ENCODE measurements around the gene LRSAM1.

Gene LRSAM1

DNA sequence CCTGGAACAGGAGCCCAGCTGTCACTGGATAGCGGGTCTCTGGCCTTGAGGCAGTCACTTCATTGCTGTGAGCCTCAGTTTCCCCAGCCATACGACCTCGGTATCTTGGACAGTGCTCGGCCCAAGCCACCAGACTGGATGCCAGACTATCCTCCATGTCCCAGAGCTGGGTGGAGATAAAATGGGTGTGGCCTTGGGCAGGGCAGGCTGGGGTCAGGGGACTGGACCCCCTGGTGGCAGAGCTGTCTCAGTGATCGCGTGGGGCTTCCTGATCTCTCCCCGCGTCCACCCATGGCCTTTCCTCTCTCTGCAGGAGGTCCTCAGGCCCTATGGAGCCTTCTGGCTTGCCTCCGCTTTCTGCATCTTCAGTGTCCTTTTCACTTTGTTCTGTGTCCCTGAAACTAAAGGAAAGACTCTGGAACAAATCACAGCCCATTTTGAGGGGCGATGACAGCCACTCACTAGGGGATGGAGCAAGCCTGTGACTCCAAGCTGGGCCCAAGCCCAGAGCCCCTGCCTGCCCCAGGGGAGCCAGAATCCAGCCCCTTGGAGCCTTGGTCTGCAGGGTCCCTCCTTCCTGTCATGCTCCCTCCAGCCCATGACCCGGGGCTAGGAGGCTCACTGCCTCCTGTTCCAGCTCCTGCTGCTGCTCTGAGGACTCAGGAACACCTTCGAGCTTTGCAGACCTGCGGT is 44.4 kb upstream of the LRSAM1 start:
- Histone ChIP-seq H3K4me3 (ENCODE audit: control insufficient read depth in 1 of 7, extremely low read depth in 1 of 7, insufficient read depth in 4 of 7, low read depth in 2 of 7, low read length in 6 of 7) (no peak overlapping the region), H3K36me3 (ENCODE audit: control insufficient read depth in 4 of 4, insufficient read depth in 4 of 4, low read length in 3 of 4) (peaks cover 0 to 12% (median 4%) of the 10 kb centered on the region in 4 experiments), H3K4me1 (ENCODE audit: control extremely low read depth in 1 of 4, control insufficient read depth in 4 of 4, insufficient read depth in 4 of 4, low read length in 3 of 4) (peaks cover 0 to 8% (median 3%) of the 10 kb centered on the region in 4 experiments), H3K27ac (ENCODE audit: insufficient read depth in 1 of 2, low read depth in 1 of 2, low read length in 2 of 2, poor library complexity in 1 of 2, severe bottlenecking in 2 of 2) (no peak overlapping the region), H3K27me3 (replicated peaks in 2 of 5; ENCODE audit: control insufficient read depth in 4 of 5, insufficient read depth in 5 of 5, low read length in 4 of 5) (no peaks in the 10 kb centered on the region), H3K9me3 (ENCODE audit: control extremely low read depth in 1 of 5, control insufficient read depth in 4 of 5, insufficient read depth in 2 of 5, low read depth in 1 of 5, low read length in 4 of 5) (no peaks in the 10 kb centered on the region)
- CTCF ChIA-PET = interaction anchor here (0.9 to 1.9 kb wide), 5 partner anchors 8 to 194 kb away, joined by 3 to 7 read pairs (median 4); partner anchors contain the start of gene SLC2A8
- POLR2A ChIA-PET = interaction anchor here (0.6 kb wide), 1 partner anchor 159 kb away, joined by 5 read pairs; no protein-coding TSS in a partner anchor
- WGBS (ENCODE audit: insufficient coverage) = 98% methylated on average over 12 of the region's 13 CpGs
- no peak for DNase-seq

DNA sequence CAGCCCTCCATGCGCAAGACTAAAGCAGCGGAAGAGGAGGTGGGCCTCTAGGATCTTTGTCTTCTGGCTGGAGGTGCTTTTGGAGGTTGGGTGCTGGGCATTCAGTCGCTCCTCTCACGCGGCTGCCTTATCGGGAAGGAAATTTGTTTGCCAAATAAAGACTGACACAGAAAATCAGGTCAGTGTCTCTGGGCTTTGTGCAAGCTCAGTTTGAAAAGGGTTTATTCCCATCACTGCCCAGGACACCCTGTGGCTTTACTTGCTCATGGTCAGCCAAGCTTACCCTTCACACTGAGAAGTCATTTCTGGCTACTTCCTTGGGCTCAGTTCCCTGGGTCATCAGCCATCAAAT is 43.8 kb upstream of the LRSAM1 start:
- ChIA-PET POLR2A (interaction anchor here (0.7 kb wide), 1 partner anchor 192 kb away, joined by 3 read pairs; no protein-coding TSS in a partner anchor), CTCF (interaction anchor here (0.6 to 1.9 kb wide), 5 partner anchors 8 to 194 kb away, joined by 3 to 7 read pairs (median 5); partner anchors contain the start of gene SLC2A8)
- Histone ChIP-seq H3K9me3 (ENCODE audit: control extremely low read depth in 1 of 5, control insufficient read depth in 4 of 5, insufficient read depth in 2 of 5, low read depth in 1 of 5, low read length in 4 of 5) (no peaks in the 10 kb centered on the region), H3K27ac (ENCODE audit: insufficient read depth in 1 of 2, low read depth in 1 of 2, low read length in 2 of 2, poor library complexity in 1 of 2, severe bottlenecking in 2 of 2) (no peak overlapping the region), H3K36me3 (ENCODE audit: control insufficient read depth in 4 of 4, insufficient read depth in 4 of 4, low read length in 3 of 4) (peaks cover 0 to 12% (median 4%) of the 10 kb centered on the region in 4 experiments), H3K4me3 (ENCODE audit: control insufficient read depth in 1 of 7, extremely low read depth in 1 of 7, insufficient read depth in 4 of 7, low read depth in 2 of 7, low read length in 6 of 7) (no peak overlapping the region), H3K27me3 (replicated peaks in 2 of 5; ENCODE audit: control insufficient read depth in 4 of 5, insufficient read depth in 5 of 5, low read length in 4 of 5) (no peaks in the 10 kb centered on the region), H3K4me1 (ENCODE audit: control extremely low read depth in 1 of 4, control insufficient read depth in 4 of 4, insufficient read depth in 4 of 4, low read length in 3 of 4) (peaks cover 0 to 6% (median 3%) of the 10 kb centered on the region in 4 experiments)
- DNase-seq = no peak
- 99% methylated on average over 6 of the region's 6 CpGs for WGBS (ENCODE audit: insufficient coverage)

DNA sequence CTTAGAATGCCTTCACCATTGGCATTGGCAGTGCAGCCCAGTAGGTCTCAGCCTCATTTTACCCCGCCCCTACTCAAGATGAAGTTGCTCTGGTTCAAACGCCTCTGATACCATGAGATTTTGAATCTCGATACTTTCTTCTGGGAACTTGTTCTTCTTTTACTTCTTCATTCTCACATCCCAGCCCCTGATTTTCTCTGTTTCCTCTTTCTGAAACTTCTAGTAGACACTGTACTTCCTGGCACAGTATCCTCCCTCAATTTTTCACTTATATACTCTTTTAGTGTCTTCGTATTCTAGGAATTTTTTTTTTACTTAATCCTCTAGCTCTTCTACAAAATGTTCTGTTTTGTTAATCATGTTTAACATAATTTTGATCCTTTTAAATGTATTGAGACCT is 40.2 kb upstream of the LRSAM1 start:
- H3K9me3 ChIP-seq (ENCODE audit: control extremely low read depth in 1 of 5, control insufficient read depth in 4 of 5, insufficient read depth in 2 of 5, low read depth in 1 of 5, low read length in 4 of 5) = no peaks in the 10 kb centered on the region
- 65% methylated on average over 3 of the region's 4 CpGs for WGBS (ENCODE audit: insufficient coverage)
- no peak for DNase-seq
- H3K27ac ChIP-seq (ENCODE audit: insufficient read depth in 1 of 2, low read depth in 1 of 2, low read length in 2 of 2, poor library complexity in 1 of 2, severe bottlenecking in 2 of 2) = no peak overlapping the region
- H3K27me3 ChIP-seq (replicated peaks in 2 of 5; ENCODE audit: control insufficient read depth in 4 of 5, insufficient read depth in 5 of 5, low read length in 4 of 5) = no peaks in the 10 kb centered on the region
- H3K4me3 ChIP-seq (ENCODE audit: control insufficient read depth in 1 of 7, extremely low read depth in 1 of 7, insufficient read depth in 4 of 7, low read depth in 2 of 7, low read length in 6 of 7) = no peak overlapping the region
- no peaks in the 10 kb centered on the region for H3K36me3 ChIP-seq (ENCODE audit: control insufficient read depth in 4 of 4, insufficient read depth in 4 of 4, low read length in 3 of 4)
- H3K4me1 ChIP-seq (ENCODE audit: control extremely low read depth in 1 of 4, control insufficient read depth in 4 of 4, insufficient read depth in 4 of 4, low read length in 3 of 4) = peaks cover 0 to 6% (median 0%) of the 10 kb centered on the region in 4 experiments
- ChIA-PET CTCF (no interaction called here), POLR2A (no interaction called here)

DNA sequence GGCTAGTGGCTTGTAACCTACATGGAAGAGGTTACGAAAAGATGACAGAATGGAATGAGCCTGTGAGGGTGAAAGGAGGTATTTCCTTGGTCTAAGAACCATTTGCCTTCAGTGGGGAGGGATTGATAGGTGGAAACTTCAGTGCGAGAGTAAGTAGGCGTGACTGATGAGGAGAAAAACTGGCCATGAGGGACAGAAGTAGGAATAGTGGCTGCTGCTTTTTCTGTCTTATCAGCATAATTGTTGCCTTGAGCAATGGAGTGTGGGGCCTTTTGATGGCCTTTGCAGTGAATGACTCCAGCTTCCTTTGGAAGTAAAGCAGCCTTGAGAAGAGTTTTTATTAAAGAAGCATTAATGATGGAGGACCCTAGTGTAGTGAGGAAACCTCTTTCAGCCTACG is 36.2 kb upstream of the LRSAM1 start:
- POLR2A ChIA-PET = no interaction called here
- H3K4me3 ChIP-seq (ENCODE audit: control insufficient read depth in 1 of 7, extremely low read depth in 1 of 7, insufficient read depth in 4 of 7, low read depth in 2 of 7, low read length in 6 of 7) = no peak overlapping the region
- WGBS (ENCODE audit: insufficient coverage) = 83% methylated on average over 2 of the region's 4 CpGs
- H3K27ac ChIP-seq (ENCODE audit: insufficient read depth in 1 of 2, low read depth in 1 of 2, low read length in 2 of 2, poor library complexity in 1 of 2, severe bottlenecking in 2 of 2) = no peak overlapping the region
- H3K36me3 ChIP-seq (ENCODE audit: control insufficient read depth in 4 of 4, insufficient read depth in 4 of 4, low read length in 3 of 4) = no peaks in the 10 kb centered on the region
- H3K4me1 ChIP-seq (ENCODE audit: control extremely low read depth in 1 of 4, control insufficient read depth in 4 of 4, insufficient read depth in 4 of 4, low read length in 3 of 4) = peaks cover 0 to 11% (median 0%) of the 10 kb centered on the region in 4 experiments
- no peak for DNase-seq
- CTCF ChIA-PET = interaction anchor here (1.0 kb wide), 1 partner anchor 103 kb away, joined by 3 read pairs; no protein-coding TSS in a partner anchor
- H3K9me3 ChIP-seq (ENCODE audit: control extremely low read depth in 1 of 5, control insufficient read depth in 4 of 5, insufficient read depth in 2 of 5, low read depth in 1 of 5, low read length in 4 of 5) = no peaks in the 10 kb centered on the region
- no peaks in the 10 kb centered on the region for H3K27me3 ChIP-seq (replicated peaks in 2 of 5; ENCODE audit: control insufficient read depth in 4 of 5, insufficient read depth in 5 of 5, low read length in 4 of 5)

DNA sequence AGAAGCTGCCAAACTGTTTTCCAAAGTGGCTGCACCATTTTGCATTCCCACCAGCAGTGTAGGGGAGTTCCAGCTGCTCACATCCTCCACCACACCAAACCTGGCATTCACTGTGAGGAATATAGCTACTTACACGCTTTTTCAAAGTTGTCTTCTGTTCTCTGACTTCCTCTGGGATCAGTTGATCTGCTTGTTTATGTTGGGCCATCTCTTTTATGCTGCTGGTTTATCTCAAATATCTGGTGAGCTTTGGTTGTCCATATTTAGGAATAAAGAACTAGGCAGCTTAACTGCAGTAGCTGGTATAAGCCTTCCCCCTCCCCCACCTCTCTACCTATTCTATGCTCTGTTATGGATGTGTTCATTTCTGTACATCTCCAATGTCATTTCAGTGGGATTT is 35.7 kb upstream of the LRSAM1 start:
- ChIA-PET POLR2A (no interaction called here), CTCF (interaction anchor here (1.0 kb wide), 1 partner anchor 104 kb away, joined by 3 read pairs; no protein-coding TSS in a partner anchor)
- Histone ChIP-seq H3K4me3 (ENCODE audit: control insufficient read depth in 1 of 7, extremely low read depth in 1 of 7, insufficient read depth in 4 of 7, low read depth in 2 of 7, low read length in 6 of 7) (no peak overlapping the region), H3K27me3 (replicated peaks in 2 of 5; ENCODE audit: control insufficient read depth in 4 of 5, insufficient read depth in 5 of 5, low read length in 4 of 5) (no peaks in the 10 kb centered on the region), H3K27ac (ENCODE audit: insufficient read depth in 1 of 2, low read depth in 1 of 2, low read length in 2 of 2, poor library complexity in 1 of 2, severe bottlenecking in 2 of 2) (no peak overlapping the region), H3K4me1 (ENCODE audit: control extremely low read depth in 1 of 4, control insufficient read depth in 4 of 4, insufficient read depth in 4 of 4, low read length in 3 of 4) (peaks cover 0 to 11% (median 0%) of the 10 kb centered on the region in 4 experiments), H3K9me3 (ENCODE audit: control extremely low read depth in 1 of 5, control insufficient read depth in 4 of 5, insufficient read depth in 2 of 5, low read depth in 1 of 5, low read length in 4 of 5) (no peaks in the 10 kb centered on the region), H3K36me3 (ENCODE audit: control insufficient read depth in 4 of 4, insufficient read depth in 4 of 4, low read length in 3 of 4) (no peaks in the 10 kb centered on the region)
- WGBS (ENCODE audit: insufficient coverage) = no CpG with 5 or more reads among the region's 1 CpG
- no peak for DNase-seq

DNA sequence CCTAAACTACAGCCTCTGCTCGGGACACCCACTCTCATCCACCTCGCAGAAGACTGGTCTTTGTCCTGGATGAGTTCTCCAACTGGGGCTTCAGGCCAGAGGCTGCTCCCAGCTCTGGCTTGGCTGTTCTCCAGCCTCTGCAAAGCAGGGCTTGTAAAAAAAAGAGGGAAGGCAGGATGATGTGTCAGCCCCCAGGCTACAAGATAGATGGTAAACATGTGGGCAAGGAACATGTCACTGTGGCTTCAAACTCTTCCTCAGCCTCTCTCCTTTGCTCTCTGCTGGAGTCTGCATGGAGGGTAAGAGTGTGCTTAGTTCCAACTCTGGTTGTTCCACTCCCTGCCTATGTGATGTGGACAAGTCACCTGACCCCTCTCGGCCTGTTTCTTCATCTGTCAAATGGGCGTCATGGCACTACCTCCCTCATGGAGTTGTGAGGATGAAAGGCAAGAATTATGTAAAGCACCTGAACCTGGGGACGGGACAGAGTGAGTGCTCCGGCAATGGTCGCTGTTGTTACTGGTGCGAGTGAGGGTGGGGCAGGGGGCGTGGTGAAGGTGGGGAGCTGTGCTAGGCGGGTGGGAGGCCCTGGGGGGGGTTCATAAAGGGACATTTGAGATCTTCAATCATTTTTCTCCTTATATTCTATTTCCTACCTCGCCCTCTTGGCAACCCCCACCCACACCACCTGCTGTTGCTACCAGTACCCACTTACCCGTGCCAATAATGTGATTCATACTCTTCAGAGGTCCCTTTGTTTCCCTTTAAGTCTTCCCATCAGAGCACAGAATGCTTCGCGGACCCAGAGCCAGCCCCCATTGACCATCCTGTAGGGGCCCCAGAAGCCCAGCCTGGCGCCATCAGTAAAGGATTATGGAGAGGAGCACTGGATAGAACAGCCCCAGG is 33.9 kb upstream of the LRSAM1 start:
- WGBS (ENCODE audit: insufficient coverage) = 86% methylated on average over 5 of the region's 15 CpGs
- Histone ChIP-seq H3K4me1 (ENCODE audit: control extremely low read depth in 1 of 4, control insufficient read depth in 4 of 4, insufficient read depth in 4 of 4, low read length in 3 of 4) (peaks cover 0 to 6% (median under 1%) of the 10 kb centered on the region in 4 experiments), H3K9me3 (ENCODE audit: control extremely low read depth in 1 of 5, control insufficient read depth in 4 of 5, insufficient read depth in 2 of 5, low read depth in 1 of 5, low read length in 4 of 5) (no peaks in the 10 kb centered on the region), H3K27me3 (replicated peaks in 2 of 5; ENCODE audit: control insufficient read depth in 4 of 5, insufficient read depth in 5 of 5, low read length in 4 of 5) (no peaks in the 10 kb centered on the region), H3K4me3 (ENCODE audit: control insufficient read depth in 1 of 7, extremely low read depth in 1 of 7, insufficient read depth in 4 of 7, low read depth in 2 of 7, low read length in 6 of 7) (no peak overlapping the region), H3K36me3 (ENCODE audit: control insufficient read depth in 4 of 4, insufficient read depth in 4 of 4, low read length in 3 of 4) (no peaks in the 10 kb centered on the region), H3K27ac (ENCODE audit: insufficient read depth in 1 of 2, low read depth in 1 of 2, low read length in 2 of 2, poor library complexity in 1 of 2, severe bottlenecking in 2 of 2) (no peak overlapping the region)
- CTCF ChIA-PET = interaction anchor here (1.2 to 1.3 kb wide), 2 partner anchors 14 to 106 kb away, joined by 4 read pairs; no protein-coding TSS in a partner anchor
- POLR2A ChIA-PET = interaction anchor here (0.5 kb wide), 1 partner anchor 41 kb away, joined by 4 read pairs; no protein-coding TSS in a partner anchor
- DNase-seq = no peak
